Measurements from ENCODE around the gene CUX1. TPM values are rescaled to one million over a fixed set of nuclear protein-coding genes. Genes with fewer than 3 reads are reported as not detected.

CUX1 gene
- total RNA-seq, 2 donors from 2014 or later: 42.0 to 47.5 TPM

- TF ChIP-seq CTCF (IDR thresholded peaks at IDR 0.05) (no peak), POLR2A (IDR thresholded peaks at IDR 0.05) (no peak)
- intact Hi-C loops (cut with DNase I): no loop called here
- ATAC-seq (no peak), DNase-seq (no peak)
- no peaks in the 10 kb centered on the region for H3K27me3 ChIP-seq
- no peaks in the 10 kb centered on the region for H3K9me3 ChIP-seq
- H3K36me3 ChIP-seq (replicated peaks in 1 of 2; ENCODE audit: insufficient read depth in 1 of 2, low read depth in 2 of 2): peaks cover 0 to 10% of the 10 kb centered on the region in 2 donors
- no peaks in the 10 kb centered on the region for H3K4me1 ChIP-seq
- WGBS, 2 donors: 89 to 94% methylated on average over 13 to 19 of the region's 19 CpGs
- H3K27ac ChIP-seq: no peak overlapping the region
- H3K4me3 ChIP-seq: no peak overlapping the region
Observed at GRCh38 chr7:102107474-102108104, 290.2 kb downstream of the CUX1 start.

GRCh38 chr7:102111061-102112041, 293.9 kb downstream of the CUX1 start:
- no peaks in the 10 kb centered on the region for H3K9me3 ChIP-seq
- TF ChIP-seq CTCF (IDR thresholded peaks at IDR 0.05): no peak
- no peak for TF ChIP-seq POLR2A (IDR thresholded peaks at IDR 0.05)
- peaks cover 0 to 15% of the 10 kb centered on the region in 2 donors for H3K36me3 ChIP-seq (replicated peaks in 1 of 2; ENCODE audit: insufficient read depth in 1 of 2, low read depth in 2 of 2)
- no peak overlapping the region for H3K4me3 ChIP-seq
- intact Hi-C loops (cut with DNase I): no loop called here
- ATAC-seq: no peak
- H3K27ac ChIP-seq: no peak overlapping the region
- no peak for DNase-seq
- no peaks in the 10 kb centered on the region for H3K4me1 ChIP-seq
- H3K27me3 ChIP-seq: no peaks in the 10 kb centered on the region
- 92 to 93% methylated on average over 35 to 36 of the region's 36 CpGs for WGBS, 2 donors

- Histone ChIP-seq H3K4me3 (no peak overlapping the region), H3K9me3 (no peaks in the 10 kb centered on the region), H3K4me1 (peaks cover 4% of the 10 kb centered on the region), H3K36me3 (replicated peaks in 1 of 2; ENCODE audit: insufficient read depth in 1 of 2, low read depth in 2 of 2) (peaks cover 0 to 9% of the 10 kb centered on the region in 2 donors), H3K27me3 (no peaks in the 10 kb centered on the region), H3K27ac (no peak overlapping the region)
- DNase-seq (no peak), ATAC-seq (no peak)
- WGBS, 2 donors: 80 to 85% methylated on average over 7 of the region's 7 CpGs
- no peak for TF ChIP-seq CTCF (IDR thresholded peaks at IDR 0.05)
- no peak for TF ChIP-seq POLR2A (IDR thresholded peaks at IDR 0.05)
- intact Hi-C loops (cut with DNase I): no loop called here
Observed at GRCh38 chr7:102115181-102115580, 297.8 kb downstream of the CUX1 start.

- WGBS, 2 donors: 90 to 93% methylated on average over 14 to 15 of the region's 15 CpGs
- intact Hi-C loops (cut with DNase I): no loop called here
- Histone ChIP-seq H3K36me3 (replicated peaks in 1 of 2; ENCODE audit: insufficient read depth in 1 of 2, low read depth in 2 of 2) (peaks cover 0 to 7% of the 10 kb centered on the region in 2 donors), H3K27ac (no peak overlapping the region), H3K9me3 (no peaks in the 10 kb centered on the region), H3K4me3 (no peak overlapping the region), H3K27me3 (no peaks in the 10 kb centered on the region), H3K4me1 (peaks cover 4% of the 10 kb centered on the region)
- ATAC-seq (no peak), DNase-seq (no peak)
- TF ChIP-seq POLR2A (IDR thresholded peaks at IDR 0.05) (no peak), CTCF (IDR thresholded peaks at IDR 0.05) (no peak)
Observed at GRCh38 chr7:102115931-102116330, 298.5 kb downstream of the CUX1 start.

All from body of pancreas (tissue), 4 donors.